HG02870 (cell line): Measurements from ENCODE around the gene RFX1.
"Not testable (repeated sequence)": the region's sequence is repeated elsewhere in the genome, so short reads cannot be mapped to it uniquely, and the experiment has no call there.

Experiments
- ATAC-seq: cut with Tn5 transposase; IDR thresholded peaks from one replicate; pipeline ENCODE4 v1.9.1; 2021; ENCODE audit warnings: mild to moderate bottlenecking, moderate library complexity; ENCODE audit not compliant: unreplicated experiment

RFX1 gene

DNA sequence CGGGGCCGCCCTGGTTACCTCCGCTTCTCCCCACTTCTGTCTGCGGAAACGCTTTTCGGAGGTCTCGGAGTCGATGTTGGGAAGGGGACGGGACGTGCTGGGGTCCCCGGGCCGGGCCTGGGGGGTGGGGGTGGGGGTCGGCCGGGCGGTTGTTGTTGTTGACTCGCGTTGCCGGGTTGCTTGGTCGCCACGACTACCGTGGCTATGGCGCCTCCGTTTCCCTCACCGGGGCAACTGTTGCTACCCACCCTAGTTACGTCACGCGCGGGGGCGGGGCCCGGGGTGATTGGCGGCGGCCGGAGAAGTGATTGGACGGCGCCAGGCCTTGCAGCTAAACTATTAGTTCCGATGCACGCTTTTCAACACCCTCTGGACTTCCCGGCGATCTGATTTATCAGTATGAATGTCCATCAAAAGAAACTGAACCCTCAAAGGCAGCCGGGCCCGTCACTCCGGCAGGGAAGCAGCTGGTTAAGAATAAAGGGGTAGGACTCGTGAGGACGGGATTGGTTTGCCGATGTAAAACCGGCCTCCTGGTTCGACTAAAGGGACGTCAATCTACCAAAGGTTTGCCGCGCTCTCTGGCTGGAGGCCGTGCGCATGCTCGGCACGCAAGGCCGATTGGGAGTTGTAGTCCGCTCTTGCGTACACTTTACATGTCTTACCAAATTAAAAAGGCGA lies at the start of gene RFX1:
RFX1 (minus strand) TSS at position 236 of the 681 bp plus-strand sequence. CDS start 12,477 bp downstream, outside the sequence.
- peak; percentile 76 for ATAC-seq

GRCh38 chr19:14055396-14055795 lies 49.3 kb upstream of the RFX1 start:
- ATAC-seq = no peak

GRCh38 chr19:14054721-14055120 lies 48.6 kb upstream of the RFX1 start:
- no peak for ATAC-seq

DNA sequence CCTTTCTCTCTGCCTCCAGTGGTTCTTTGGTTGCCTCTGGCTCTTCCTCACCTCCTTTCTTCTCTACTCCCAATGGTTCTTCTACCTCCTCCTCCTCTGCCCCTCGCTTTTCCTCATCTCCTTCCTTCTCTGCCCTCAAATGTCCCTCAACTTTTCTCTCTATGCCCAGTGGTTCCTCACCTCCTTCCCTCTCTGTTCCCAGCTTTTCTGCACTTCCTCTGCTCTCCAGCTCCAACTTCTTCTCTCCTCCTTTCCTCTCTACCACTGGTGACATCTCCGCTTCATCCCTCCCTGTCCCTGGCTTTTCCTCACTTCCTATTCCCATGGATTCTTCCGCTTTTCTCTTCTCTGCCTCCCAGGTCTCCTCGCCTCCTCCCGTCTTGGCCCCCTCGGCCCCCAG lies 48.0 kb upstream of the RFX1 start:
- no peak for ATAC-seq

DNA sequence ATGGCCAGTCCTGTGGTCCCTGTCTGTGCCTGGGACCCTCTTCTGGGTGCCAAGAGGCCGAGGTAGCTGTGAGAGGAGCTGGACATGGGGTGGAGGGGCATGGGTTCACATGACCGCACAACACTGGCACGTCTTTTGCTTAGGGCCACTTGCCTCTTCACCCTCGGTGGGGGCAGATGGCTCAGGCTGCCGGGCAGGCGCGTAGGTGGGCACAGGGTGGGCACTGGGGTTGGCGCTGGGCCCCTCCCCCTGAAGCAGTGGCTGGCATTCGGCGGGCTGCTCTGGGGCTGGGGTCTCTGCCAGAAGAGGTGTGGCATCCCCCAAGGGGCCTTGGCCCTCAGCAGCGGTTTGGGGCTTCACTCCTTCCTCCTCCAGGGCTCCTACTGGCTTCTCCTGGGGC lies 47.4 kb upstream of the RFX1 start:
- no peak for ATAC-seq

GRCh38 chr19:14053032-14053431 lies 46.9 kb upstream of the RFX1 start:
- no peak for ATAC-seq

DNA sequence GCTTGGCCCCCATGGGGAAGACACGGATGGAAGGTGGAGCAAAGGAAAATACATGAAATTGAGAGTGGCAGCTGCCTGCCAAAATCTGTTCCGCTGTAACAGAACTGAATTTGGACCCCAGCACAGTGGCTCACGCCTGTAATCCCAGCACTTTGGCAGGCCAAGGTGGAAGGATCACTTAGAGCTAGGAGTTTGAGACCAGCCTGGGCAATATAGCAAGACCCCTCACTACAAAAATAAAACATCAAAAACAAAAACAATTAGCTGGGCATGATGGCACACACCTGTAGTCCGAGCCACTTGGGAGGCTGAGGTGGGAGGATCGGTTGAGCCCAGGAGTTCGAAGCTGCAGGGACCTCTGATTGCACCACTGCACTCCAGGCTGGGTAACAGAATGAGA lies 46.4 kb upstream of the RFX1 start:
- no peak for ATAC-seq

DNA sequence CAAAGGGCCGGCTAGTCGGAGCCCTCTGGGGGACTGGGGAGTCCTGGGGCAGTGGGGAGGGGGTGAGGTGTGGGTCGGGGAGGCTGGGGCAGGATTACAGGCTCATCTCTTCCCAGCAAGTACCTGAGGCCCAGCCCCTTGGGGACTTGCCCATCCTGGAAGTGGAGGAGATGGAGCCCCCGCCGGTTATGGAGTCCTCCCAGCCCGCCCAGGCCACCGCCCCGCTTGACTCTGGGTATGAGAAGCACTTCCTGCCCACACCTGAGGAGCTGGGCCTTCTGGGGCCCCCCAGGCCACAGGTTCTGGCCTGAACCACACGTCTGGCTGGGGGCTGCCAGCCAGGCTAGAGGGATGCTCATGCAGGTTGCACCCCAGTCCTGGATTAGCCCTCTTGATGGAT lies 45.9 kb upstream of the RFX1 start:
- no peak for ATAC-seq

DNA sequence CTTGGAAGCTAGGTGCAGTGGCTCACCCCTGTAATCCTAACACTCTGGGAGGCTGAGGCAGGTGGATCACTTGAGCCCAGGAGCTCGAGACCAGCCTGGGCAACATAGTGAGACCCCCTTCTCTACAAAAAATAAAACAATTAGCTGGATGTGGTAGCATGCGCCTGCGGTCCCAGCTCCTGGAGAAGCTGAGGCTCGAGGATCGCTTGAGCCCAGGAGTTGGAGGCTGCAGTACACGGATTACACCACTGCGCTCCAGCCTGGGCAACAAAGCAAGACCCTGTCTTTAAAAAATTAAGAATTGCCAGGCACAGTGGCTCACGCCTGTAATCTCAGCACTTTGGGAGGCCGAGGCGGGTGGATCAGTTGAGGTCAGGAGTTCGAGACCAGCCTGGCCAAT lies 44.8 kb upstream of the RFX1 start:
- not testable (repeated sequence) for ATAC-seq

- no peak for ATAC-seq
Observed at GRCh38 chr19:14050512-14050911, 44.4 kb upstream of the RFX1 start.

GRCh38 chr19:14048443-14049153 lies 42.5 kb upstream of the RFX1 start:
- no peak for ATAC-seq

- ATAC-seq = not testable (repeated sequence)
Observed at GRCh38 chr19:14047866-14048265, 41.7 kb upstream of the RFX1 start.

GRCh38 chr19:14042659-14043608 lies 36.8 kb upstream of the RFX1 start:
- not testable (repeated sequence) for ATAC-seq

- no peak for ATAC-seq
Observed at GRCh38 chr19:14039181-14039580, 33.1 kb upstream of the RFX1 start.

GRCh38 chr19:14035706-14036105 lies 29.6 kb upstream of the RFX1 start:
- no peak for ATAC-seq

DNA sequence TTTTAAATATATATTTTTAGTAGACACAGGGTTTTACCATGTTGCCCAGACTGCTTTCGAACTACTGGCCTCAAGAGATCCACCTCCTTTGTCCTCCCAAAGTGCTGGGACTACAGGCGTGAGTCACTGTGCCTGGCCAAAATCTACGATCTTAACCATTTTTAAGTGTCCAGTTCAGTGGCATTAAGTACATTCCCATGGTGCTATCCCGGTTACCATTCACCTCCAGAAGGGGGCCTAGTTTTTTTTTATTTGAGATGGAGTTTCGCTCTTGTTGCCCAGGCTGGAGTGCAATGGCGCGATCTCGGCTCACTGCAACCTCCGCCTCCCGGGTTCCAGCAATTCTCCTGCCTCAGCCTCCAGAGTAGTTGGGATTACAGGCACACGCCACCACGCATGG lies 29.0 kb upstream of the RFX1 start:
- not testable (repeated sequence) for ATAC-seq

DNA sequence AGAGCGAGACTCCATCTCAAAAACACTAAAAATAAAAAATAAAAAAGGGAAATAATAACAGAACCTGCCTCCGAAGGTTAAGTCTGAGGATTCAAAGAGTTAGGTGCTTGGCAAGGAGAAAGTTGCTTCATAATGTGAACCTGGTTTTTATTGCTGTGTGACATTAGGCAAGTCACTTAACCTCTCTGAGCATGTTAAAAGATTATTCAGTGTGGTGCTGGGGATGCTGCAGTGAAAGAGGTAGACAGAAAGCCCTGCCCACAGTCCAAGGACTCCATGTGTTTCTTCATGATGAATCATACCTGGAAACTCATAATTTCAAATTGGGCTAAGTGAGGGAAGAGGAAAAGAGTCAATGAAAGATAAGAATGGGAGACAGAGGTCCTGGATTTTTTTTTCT lies 27.8 kb upstream of the RFX1 start:
- ATAC-seq = no peak

DNA sequence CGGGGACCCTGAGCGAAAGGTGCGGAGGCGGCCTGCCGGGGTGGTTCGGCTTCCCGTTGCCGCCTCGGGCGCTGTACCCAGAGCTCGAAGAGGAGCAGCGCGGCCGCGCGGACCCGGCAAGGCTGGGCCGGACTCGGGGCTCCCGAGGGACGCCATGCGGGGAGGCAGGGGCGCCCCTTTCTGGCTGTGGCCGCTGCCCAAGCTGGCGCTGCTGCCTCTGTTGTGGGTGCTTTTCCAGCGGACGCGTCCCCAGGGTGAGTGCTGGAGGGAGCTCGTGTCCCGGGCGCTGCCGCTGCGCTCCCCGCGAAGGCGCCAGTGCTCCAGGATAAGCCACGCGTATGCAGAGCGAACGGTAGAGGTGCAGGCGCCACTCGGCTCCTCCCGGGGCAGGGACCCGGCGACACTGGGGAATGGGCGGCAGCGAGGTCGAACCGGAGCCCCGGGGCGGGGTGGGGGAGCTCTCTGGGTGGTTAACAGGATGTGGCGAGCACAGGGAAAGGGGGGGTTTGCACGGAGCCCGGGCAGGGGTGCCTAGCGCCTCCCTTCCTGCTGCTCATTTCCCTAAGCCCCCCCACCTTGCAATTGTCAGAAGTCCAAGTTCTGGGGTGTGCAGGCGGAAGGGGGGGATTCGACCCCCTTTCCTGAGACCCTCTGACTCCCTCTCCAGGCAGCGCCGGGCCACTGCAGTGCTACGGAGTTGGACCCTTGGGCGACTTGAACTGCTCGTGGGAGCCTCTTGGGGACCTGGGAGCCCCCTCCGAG lies 25.8 kb upstream of the RFX1 start, which contains the start of gene IL27RA:
IL27RA (plus strand) TSS at position 44 of the 762 bp plus-strand sequence; CDS start at position 155, 111 bp downstream.
- ATAC-seq = peak; percentile 51

DNA sequence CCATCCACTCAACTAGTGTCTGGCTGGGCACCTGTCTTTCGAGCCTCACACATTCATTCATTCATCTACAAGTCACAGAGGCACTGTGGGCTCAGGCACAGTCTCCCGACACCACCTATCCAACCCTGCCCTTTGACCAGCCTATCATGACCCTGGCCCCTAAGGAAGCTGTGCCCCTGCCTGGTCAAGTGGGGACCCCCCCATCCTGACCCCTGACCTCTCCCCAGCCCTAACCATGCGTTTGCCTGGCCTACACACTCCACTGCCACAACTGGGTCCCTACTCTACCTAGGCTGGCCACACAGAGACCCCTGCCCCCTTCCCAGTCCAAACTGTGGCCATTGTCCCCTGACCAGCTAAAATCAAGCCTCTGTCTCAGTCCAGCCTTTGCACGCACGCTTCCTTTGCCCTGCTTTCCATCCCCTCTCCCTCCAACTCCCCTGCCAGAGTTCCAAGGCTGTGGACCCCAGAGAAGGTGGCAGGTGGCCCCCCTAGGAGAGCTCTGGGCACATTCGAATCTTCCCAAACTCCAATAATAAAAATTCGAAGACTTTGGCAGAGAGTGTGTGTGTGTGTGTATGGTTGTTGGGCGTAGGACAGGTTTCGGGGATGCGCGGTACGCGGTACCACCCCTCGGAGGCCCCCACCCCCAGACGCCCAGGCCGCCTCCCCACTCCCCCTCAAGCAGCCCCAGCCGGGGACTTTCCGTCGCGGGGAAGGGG lies 25.0 kb upstream of the RFX1 start:
- no peak for ATAC-seq

DNA sequence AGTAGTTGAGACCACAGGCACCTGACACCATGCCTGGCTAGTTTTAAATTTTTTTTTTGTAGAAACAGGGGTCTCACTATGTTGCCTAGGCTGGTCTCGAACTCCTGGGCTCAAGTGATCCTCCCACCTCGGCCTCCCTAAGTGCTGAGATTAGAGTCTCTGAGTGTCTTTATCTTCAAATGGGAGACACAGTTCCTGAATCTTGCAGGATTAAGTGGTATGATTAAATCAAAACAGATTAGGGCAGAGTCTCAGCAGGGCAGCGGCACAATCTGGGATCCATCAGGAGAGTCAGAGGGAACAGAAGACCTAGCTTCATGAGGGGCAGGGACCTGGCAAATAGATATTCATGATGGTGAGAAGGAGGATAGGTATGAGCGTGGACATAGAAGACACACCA lies 22.8 kb upstream of the RFX1 start:
- no peak for ATAC-seq
